Neuron (in vitro differentiated cells): Measurements from ENCODE around the gene PIN4.

Source experiments
- H2AFZ ChIP-seq: one replicate; pipeline ENCODE4 v1.6.1; 2013; ENCODE audit warnings: low read depth, mild to moderate bottlenecking, inconsistent platforms, low read length, moderate library complexity
- H3K27me3 ChIP-seq: one replicate; pipeline ENCODE4 v1.6.1; 2013; ENCODE audit warnings: low read length; ENCODE audit not compliant: insufficient read depth
- H3K36me3 ChIP-seq: one replicate; pipeline ENCODE4 v1.6.1; 2013; ENCODE audit warnings: low read length; ENCODE audit not compliant: insufficient read depth
- H3K4me1 ChIP-seq: one replicate; pipeline ENCODE4 v1.6.1; 2013; ENCODE audit warnings: low read length; ENCODE audit not compliant: insufficient read depth
- H3K4me3 ChIP-seq: 2 replicates; pipeline ENCODE4 v1.5.1; 2013; ENCODE audit warnings: mild to moderate bottlenecking, low read length, moderate library complexity
- H3K9me3 ChIP-seq: one replicate; pipeline ENCODE4 v1.6.1; 2013; ENCODE audit warnings: low read length

Gene PIN4

GRCh38 chrX:72181178-72182125 is at the start of gene PIN4:
PIN4 (plus strand) TSS chrX:72181757; CDS start chrX:72181786, 29 bp downstream.
- no peaks in the 10 kb centered on the region for H3K27me3 ChIP-seq
- no peaks in the 10 kb centered on the region for H3K9me3 ChIP-seq
- H3K4me1 ChIP-seq, result peaks cover 15% of the 10 kb centered on the region
- H3K4me3 ChIP-seq, result peak within 1 kb of the TSS; percentile 77
- no peak within 1 kb of the TSS for H2AFZ ChIP-seq
- H3K36me3 ChIP-seq, result peaks cover 5% of the 10 kb centered on the region

DNA sequence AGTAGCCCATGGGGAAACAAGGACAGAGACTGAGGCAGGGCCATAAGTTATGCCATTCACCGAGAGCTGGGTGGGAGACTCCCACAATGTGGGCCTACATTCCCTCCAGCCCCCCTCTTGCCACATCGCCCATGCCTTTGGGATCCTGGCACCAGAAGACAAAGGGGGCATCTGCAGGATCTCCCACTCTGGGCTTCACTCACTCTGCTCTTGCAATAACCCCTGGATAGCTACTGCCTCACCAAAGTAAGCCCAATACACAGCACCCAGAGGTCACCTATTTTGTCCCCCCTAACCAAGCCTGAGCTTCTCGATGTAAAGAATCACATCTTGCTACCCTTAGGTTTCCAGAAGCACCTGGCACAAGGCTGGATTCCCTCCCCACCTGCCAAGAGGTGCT is 49.1 kb upstream of the PIN4 start:
- no peak overlapping the region for H2AFZ ChIP-seq
- H3K4me3 ChIP-seq, result peak overlapping the region; percentile 34
- H3K4me1 ChIP-seq, result peaks cover 18% of the 10 kb centered on the region
- H3K36me3 ChIP-seq, result peaks cover 6% of the 10 kb centered on the region
- H3K9me3 ChIP-seq, result peaks cover 19% of the 10 kb centered on the region
- no peaks in the 10 kb centered on the region for H3K27me3 ChIP-seq

GRCh38 chrX:72133851-72134546 is 47.6 kb upstream of the PIN4 start:
- no peaks in the 10 kb centered on the region for H3K27me3 ChIP-seq
- peaks cover 24% of the 10 kb centered on the region for H3K9me3 ChIP-seq
- no peak overlapping the region for H2AFZ ChIP-seq
- peaks cover 9% of the 10 kb centered on the region for H3K4me1 ChIP-seq
- no peak overlapping the region for H3K4me3 ChIP-seq
- peaks cover 14% of the 10 kb centered on the region for H3K36me3 ChIP-seq

- no peak overlapping the region for H3K4me3 ChIP-seq
- no peaks in the 10 kb centered on the region for H3K27me3 ChIP-seq
- peaks cover 10% of the 10 kb centered on the region for H3K9me3 ChIP-seq
- peaks cover 13% of the 10 kb centered on the region for H3K36me3 ChIP-seq
- no peak overlapping the region for H2AFZ ChIP-seq
- H3K4me1 ChIP-seq, result peaks cover 20% of the 10 kb centered on the region
These were observed 43.6 kb upstream of the PIN4 start for GRCh38 chrX:72137846-72138495.

GRCh38 chrX:72139538-72139937 is 42.0 kb upstream of the PIN4 start:
- Histone ChIP-seq H3K9me3 (peaks cover 10% of the 10 kb centered on the region), H2AFZ (no peak overlapping the region), H3K4me1 (peaks cover 35% of the 10 kb centered on the region), H3K36me3 (peaks cover 13% of the 10 kb centered on the region), H3K27me3 (no peaks in the 10 kb centered on the region), H3K4me3 (no peak overlapping the region)

GRCh38 chrX:72141372-72142004 is 40.1 kb upstream of the PIN4 start:
- H2AFZ ChIP-seq, result no peak overlapping the region
- H3K4me1 ChIP-seq, result peaks cover 48% of the 10 kb centered on the region
- no peaks in the 10 kb centered on the region for H3K27me3 ChIP-seq
- peaks cover 10% of the 10 kb centered on the region for H3K9me3 ChIP-seq
- no peak overlapping the region for H3K4me3 ChIP-seq
- H3K36me3 ChIP-seq, result peaks cover 13% of the 10 kb centered on the region

- Histone ChIP-seq H2AFZ (no peak overlapping the region), H3K4me1 (peaks cover 48% of the 10 kb centered on the region), H3K27me3 (no peaks in the 10 kb centered on the region), H3K36me3 (peaks cover 13% of the 10 kb centered on the region), H3K9me3 (peaks cover 10% of the 10 kb centered on the region), H3K4me3 (no peak overlapping the region)
These were observed 39.3 kb upstream of the PIN4 start for GRCh38 chrX:72142094-72142793.

GRCh38 chrX:72142794-72143608 is 38.6 kb upstream of the PIN4 start:
- Histone ChIP-seq H3K4me3 (no peak overlapping the region), H3K27me3 (peaks cover 2% of the 10 kb centered on the region), H3K9me3 (peaks cover 10% of the 10 kb centered on the region), H3K36me3 (peaks cover 13% of the 10 kb centered on the region), H3K4me1 (peaks cover 48% of the 10 kb centered on the region), H2AFZ (no peak overlapping the region)

- peaks cover 6% of the 10 kb centered on the region for H3K9me3 ChIP-seq
- H3K4me3 ChIP-seq, result no peak overlapping the region
- peaks cover 48% of the 10 kb centered on the region for H3K4me1 ChIP-seq
- peaks cover 2% of the 10 kb centered on the region for H3K27me3 ChIP-seq
- H2AFZ ChIP-seq, result no peak overlapping the region
- H3K36me3 ChIP-seq, result peaks cover 9% of the 10 kb centered on the region
These were observed 38.0 kb upstream of the PIN4 start for GRCh38 chrX:72143609-72143907.

DNA sequence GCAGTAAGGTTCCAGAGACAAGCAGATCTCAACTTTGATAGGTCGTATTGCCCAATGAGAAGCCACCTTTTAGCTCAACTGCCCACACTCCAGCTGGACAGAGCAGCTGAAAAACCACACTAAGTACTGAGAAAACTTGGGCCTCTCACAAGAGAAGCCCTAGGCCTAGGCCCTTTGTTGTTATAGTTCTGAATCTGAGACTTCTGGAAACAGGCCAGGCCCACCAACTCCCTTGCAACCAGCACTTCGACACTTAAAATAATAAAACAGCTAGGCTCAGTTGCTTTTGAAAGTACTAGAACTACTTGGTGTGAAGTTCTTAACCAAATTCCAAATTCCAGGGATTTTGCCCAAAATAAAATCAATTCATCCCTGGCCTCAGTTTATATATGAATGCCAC is 36.4 kb upstream of the PIN4 start:
- Histone ChIP-seq H3K4me3 (no peak overlapping the region), H2AFZ (no peak overlapping the region), H3K27me3 (peaks cover 2% of the 10 kb centered on the region), H3K9me3 (no peaks in the 10 kb centered on the region), H3K36me3 (no peaks in the 10 kb centered on the region), H3K4me1 (peaks cover 56% of the 10 kb centered on the region)

DNA sequence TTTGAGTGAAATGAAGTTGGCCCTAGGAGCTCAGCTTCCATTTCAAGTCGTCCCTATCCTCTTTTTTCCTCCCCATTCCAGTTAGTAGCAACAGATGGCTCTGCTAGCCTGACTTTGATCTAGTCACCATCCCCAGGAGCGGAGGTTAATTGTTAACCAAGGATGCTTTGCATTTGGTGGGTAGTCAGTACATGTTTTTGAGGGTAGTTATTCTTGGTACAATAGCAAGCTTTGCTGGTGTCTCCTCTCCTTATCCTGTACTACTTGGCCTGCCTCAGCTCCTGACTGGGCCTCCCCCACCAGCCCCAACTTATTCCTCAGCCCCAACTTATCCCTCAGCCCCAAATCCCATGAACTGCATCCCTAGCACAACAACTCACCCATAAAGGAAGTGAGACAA is 35.0 kb upstream of the PIN4 start:
- Histone ChIP-seq H3K4me1 (peaks cover 50% of the 10 kb centered on the region), H3K4me3 (no peak overlapping the region), H3K36me3 (no peaks in the 10 kb centered on the region)

GRCh38 chrX:72158773-72159172 is 22.8 kb upstream of the PIN4 start:
- Histone ChIP-seq H2AFZ (no peak overlapping the region), H3K4me1 (no peaks in the 10 kb centered on the region), H3K27me3 (no peaks in the 10 kb centered on the region), H3K36me3 (no peaks in the 10 kb centered on the region), H3K4me3 (no peak overlapping the region), H3K9me3 (peaks cover 15% of the 10 kb centered on the region)

More for the DNA sequence above, 35.0 kb upstream of the PIN4 start:
- Histone ChIP-seq H2AFZ (no peak overlapping the region), H3K9me3 (no peaks in the 10 kb centered on the region), H3K27me3 (peaks cover 2% of the 10 kb centered on the region)
